HG03095 (cell line): Measurements from ENCODE around the gene SLC38A3.
"Not testable (repeated sequence)": the region's sequence is repeated elsewhere in the genome, so short reads cannot be mapped to it uniquely, and the experiment has no call there.

ENCODE experiments used
- ATAC-seq: cut with Tn5 transposase; IDR thresholded peaks from one replicate; pipeline ENCODE4 v1.9.1; 2021; ENCODE audit warnings: moderate library complexity; ENCODE audit not compliant: unreplicated experiment

SLC38A3 gene

DNA sequence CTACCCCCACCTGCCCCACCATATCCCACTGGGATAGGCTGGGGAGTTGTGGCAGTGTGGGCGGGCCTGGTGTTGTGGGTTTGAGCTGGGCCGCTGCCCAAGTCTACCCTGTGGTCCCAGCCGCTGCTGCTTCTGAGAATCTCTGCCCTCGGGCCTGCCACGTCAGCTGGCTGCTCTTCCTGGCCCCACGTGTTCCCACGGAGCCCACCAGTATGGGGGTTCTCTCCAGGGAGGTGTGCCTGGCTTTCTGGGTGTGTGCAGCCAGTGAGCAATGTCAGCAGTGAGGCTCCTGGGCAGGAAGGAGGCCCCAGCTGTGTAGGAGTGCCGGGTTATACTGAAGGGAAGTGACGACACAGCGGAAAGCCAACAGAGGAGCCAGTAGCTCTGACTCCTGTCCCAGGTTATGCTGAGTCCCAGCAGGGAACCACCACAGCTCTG lies 41.5 kb downstream of the SLC38A3 start:
- no peak for ATAC-seq

DNA sequence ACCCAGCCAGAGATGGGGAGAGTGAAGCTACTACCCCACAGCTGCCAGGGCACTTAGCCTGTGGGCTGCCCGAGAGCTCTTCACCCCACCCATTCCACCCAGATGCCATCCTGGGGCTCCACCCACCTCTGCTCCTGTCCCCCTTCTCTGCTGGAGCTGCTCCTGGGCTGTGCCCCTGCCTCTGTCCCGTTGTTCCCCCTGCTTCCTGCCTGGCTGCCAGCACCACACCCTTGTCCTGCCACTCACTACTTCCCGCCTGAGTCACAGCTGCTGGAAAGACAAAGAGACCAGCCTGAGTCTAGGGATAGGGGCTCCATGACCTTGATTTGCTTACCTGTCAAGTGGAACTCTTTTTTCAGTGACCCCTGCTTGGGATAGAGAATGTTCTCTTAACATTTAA lies 43.3 kb downstream of the SLC38A3 start:
- ATAC-seq: no peak

DNA sequence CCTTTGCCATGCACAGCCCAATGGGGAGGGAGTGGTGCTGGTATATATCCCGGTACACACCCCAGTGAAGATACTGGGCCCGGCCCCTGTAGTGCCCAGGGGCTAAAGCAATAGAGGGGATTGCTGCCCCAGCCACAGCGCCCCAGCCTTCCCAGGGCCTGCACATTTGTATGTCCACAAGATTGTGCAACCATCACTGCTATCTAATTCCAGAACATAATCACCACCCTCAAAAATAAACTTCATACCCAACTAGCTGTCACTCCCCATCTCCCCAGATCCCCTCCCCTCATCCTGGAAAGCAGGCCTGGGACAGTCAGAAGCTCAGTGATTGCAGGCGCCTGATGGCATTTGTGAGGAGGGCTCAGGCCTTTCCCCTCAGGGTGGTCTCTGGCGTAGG lies 44.4 kb downstream of the SLC38A3 start:
- no peak for ATAC-seq

DNA sequence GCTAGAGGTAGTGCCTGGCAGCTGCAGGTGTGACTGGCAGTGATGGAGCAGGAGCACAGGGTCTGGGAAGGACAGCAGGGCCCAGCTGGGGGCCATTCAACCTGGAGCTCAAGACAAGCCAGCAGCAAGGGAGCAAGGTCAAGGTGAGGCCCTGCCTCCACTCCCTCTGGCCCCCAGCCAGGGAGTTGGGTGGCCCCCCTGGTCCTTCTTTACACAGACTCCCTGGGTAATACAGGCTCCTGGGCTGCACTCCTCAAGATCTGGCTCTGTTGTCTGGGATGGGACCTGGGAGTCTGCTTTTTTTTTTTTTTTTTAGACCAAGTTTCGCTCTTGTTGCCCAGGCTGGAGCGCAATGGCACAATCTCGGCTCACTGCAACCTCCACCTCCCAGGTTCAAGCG lies 45.4 kb downstream of the SLC38A3 start:
- ATAC-seq: no peak

DNA sequence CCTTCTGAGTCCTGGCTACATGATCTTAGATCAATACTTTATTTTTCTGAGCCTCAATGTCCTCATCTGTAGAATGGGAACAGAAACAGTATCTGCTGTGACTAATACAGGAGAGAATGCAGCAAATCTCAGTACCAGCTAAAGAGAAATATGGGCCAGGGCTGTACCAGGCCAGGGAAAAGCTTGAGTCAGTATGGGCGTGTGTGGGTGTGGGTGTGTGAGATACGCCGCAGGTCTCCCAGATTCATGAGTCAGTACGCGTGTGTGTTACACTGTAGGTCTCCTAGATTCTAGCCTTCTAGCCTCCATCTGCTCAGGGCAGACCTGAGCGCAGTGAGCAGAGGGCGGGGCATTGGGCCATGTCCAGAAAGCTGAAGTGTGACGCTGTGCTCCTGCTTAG lies 46.1 kb downstream of the SLC38A3 start:
- ATAC-seq: no peak

DNA sequence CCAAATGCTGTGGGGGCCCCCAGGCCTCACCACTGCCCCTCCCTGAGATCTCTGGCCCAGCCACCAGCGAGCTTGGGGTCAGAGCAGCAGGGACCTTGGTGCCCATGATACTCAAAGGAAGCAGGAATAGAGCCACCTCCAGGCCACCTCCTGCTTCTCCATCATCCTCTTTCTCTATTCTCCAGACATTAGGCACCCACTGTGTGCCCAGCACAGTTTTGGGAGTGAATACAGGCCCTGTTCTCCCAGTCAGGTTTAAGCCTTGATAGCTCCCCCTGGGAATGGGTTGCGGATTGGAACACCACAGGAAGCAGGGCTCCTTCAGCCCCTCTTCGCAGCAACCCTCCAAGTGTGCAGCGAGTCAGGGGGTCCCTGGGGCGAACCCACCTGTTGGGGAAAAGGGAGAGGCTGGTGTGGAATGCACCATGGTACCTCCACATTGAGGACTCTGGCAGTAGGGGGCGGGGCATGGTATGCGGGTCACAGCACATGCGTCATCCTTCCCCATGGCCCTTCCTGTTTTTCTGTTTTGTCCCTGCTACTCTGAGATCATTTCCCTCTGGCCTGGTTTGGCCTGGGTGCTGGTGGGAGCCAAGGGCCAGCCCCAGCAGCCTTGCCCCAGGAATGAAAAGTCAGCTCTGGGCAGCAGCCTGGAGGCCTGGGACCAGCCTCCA lies 49.6 kb downstream of the SLC38A3 start:
- ATAC-seq: no peak

DNA sequence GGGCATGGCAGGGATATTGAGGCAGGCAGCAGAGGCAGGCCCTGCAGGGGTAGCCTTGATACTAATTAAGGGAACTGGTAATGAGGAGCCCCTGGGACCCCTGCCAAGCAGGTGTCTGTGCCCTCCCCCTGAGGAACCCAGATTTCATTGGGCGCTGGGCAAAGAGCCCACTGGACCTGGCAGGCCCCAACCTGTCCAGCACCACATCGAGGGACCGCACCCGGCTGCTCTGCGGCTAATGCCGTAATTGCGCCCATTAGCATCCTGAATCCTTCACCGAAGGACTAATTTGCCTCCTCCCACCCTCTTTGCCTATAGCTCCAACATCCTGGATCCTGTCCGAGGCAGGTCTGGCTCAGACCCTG lies 50.2 kb downstream of the SLC38A3 start:
- ATAC-seq: no peak

DNA sequence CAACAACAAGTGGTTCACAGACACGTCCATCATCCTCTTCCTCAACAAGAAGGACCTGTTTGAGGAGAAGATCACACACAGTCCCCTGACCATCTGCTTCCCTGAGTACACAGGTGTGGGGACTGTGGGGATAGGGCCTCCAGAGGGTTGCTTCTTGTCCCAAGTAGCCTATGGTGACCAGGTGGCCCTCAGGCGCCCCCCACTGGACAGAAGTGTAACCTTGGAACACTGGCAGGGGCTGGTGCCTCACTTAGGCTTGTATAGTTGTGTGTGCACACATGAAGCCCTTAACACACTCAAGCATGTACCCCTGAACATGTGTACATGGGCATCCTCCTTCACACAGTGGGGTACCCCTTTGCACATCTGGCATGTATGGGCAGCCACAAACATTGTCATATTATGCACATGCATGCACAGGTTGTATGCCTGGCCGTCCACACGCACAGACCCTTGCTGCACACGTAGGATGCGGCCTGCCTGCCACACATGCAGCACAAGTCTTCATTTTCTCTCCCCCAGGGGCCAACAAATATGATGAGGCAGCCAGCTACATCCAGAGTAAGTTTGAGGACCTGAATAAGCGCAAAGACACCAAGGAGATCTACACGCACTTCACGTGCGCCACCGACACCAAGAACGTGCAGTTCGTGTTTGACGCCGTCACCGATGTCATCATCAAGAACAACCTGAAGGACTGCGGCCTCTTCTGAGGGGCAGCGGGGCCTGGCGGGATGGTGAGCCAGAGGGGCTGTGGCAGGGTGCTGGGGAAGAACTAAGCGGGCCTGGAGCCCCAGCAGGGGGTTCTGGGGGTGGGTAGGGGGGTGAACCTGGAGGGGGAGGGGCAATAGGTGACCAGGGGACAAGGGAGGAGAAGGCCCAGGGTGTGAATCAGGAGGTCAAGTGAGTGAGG lies 52.2 kb downstream of the SLC38A3 start:
- ATAC-seq: no peak

DNA sequence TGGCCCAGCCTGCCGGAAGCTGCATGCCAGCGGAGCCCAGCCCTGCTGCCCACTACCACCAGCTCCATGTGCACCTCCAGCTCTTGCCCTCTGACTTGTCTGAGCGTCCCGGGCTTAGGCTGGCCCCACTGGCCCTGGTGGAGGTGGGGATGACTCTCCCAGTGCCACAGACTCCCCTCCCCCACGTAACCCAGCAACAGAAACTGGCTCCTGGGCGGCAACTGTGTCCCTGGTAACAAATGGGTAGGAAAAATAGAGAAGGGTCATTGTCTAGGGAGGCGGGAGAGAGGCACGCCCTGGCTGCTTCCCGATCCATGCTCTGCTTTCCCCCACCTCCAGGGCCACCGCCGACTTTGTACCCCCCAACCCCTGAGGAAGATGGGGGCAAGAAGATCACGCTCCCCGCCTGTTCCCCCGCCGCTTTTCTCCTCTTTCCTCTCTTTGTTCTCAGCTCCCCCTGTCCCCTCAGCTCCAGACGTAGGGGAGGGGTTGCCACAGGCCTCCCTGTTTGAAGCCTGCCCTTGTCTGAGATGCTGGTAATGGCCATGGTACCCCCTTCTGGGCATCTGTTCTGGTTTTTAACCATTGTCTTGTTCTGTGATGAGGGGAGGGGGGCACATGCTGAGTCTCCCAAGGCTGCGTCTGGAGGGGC lies 53.1 kb downstream of the SLC38A3 start:
- ATAC-seq: no peak

DNA sequence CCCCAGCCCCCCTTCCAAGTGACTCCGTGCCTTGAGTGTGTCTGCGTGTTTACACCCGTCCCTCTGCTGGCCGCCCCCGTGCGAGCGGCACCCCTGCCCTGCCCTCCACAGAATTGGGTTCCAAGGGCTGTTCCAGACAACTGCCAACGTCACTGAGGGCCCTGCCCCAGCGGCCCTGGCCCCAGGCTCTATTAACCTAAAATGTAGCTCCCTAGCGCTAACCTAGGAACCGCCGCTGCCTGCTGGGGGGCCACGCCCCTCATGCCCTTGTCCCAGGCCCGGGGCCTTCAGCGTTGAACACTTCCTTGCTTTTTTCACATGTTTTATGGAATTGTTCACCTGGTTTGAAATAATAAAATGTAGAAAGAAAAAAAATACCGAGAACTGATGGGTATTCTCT lies 53.9 kb downstream of the SLC38A3 start:
- ATAC-seq: no peak

DNA sequence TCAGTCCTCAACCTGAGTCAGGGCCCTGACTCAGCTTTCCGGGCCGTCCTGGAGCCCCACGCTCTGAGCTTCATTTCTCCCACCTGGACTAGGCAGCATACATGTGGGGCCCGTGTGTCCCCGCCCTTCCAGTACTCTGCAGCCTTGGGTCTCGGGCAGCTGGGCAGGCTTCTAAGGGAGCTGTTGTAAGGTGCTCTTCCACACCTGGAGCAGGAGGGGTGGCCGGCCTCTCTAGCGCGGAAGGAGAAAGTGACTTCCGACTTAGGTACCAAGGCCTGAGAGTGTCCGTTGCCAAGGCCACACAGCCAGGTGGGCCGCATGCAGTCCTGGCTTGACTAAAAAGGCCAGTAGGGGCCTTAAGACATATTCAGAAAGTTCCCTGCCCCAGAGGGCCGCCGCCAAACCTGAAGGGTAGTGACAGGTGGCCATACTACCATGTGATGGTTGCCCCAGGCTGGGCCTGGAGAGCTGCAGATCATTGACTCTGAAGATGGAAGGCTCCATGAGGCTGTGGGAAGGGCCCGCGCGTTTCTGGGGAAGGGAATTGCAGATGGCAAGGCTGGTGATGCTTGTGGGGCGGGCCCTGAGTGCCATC lies 54.5 kb downstream of the SLC38A3 start:
- peak; percentile 14 for ATAC-seq

DNA sequence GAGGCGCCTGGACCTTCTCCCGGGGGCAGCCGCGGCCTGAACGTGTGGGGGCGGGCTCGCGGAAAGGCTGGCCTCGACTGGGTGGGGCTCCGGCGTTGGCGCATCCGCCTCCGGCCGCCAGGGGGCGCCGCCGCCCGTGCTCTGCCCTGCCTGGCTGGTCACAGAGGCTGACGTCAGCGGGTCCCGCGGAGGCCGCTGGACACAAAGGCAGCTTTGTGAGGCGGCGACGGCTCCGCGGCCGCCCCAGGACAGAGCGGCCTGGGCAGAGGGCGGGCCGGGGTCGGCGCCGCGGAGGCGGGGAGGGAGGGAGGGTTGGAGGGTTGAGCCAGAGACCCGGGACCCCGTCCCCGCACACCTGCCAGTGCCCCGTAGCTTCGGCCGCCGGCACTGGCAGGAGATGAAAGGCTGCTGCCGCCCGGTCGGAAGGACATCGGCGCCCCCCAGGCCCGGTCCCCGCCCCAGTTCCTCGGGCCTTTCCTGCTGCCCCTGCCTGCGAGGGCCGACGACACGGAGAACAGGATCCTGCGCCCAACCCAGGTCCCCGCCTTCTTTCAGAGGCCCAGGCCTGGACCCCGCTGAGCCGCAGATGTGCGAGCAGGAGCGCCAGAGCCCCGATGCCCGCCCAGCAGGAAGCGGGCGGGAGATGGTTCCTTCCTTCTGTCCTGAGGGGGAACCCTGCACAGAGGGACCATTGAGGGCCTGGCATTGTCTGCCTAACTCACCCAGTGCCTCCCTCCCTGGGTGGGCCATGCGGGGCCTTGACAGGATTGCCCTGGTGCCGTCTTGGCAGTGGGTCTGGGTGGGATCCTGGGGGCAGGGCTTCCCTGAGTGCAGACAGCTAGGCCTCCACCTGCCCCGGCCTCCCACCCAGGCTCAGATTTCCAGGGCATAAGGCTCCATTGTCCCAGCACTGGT lies 55.2 kb downstream of the SLC38A3 start:
- peak; percentile 78 for ATAC-seq

DNA sequence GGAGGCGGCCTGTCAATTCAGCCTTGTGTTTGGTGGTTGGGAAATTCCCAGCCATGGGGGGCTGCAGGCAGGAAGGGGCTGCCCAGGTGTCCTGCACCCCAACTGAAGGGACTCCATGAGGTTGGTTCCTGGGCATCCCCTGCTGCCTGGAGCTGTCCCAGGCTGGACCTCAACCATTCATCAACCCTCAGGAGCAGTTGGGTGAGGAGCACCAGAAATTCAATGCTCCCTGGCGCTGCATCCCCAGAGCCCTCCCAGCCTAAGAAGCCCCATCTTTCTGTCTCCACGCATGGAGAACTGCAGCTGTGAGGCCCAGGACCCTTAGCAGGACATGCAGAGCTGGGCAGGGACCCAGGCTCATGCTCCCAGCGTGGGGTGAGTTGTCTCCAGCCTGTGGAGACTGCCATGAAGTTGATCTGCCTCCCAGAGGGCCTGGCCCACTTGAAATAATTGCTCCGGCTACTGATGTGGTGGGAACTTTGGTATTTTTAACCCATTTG lies 55.9 kb downstream of the SLC38A3 start:
- no peak for ATAC-seq

DNA sequence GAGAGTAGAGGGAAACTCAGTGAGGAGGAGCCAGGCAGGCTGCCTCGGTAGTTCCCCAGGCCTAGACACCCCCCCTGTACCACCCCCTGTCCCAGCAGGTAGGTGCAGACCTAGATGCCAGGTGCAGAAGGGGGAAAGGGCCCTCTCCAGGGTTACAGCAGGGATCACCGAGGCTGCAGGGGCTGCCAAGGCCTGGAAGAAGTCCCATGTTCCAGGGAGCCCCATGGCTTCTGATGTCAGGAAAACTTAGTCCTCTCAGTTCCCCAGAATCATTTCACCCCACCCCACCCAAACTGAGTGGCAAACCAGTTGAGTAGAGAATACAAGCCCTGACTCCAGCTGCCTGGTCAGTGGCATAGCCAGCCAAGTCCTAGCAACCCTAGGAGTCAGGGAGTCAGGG lies 56.4 kb downstream of the SLC38A3 start:
- no peak for ATAC-seq

DNA sequence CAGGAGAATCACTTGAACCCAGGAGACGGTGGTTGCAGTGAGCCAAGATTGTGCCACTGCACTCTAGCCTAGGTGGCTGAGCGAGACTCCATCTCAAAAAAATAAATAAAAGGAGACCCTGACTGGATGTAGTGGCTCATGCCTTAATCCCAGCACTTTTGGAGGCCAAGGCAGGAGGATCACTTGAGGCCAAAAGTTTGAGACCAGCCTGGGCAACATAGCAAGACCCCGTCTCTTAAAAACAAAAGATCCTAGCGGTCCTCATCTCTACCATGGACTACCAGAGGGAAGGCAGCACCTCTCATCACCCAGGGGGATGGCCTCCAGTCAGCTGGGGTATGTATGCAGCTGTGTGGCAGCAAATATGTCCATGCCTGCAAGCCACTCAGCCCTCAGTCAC lies 57.1 kb downstream of the SLC38A3 start:
- not testable (repeated sequence) for ATAC-seq

DNA sequence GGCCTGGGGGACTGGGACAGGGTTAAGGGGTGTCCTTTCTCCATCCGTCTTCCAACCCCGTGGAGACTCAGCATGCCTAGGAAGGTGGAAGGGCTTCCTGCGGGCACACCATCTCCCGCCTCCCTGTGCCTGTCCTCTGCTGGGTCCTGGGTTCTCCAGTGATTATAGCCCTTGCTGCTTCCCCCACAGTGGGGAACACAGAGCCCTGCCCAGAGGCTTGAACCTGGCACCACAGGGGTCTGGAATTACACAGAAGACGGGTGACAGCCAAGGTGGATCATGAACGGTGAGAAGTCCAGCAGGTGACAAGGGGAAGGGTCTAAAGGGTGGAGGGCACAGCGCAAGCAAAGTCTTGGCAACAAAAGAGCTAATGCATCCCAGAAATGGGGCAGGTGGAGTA lies 57.7 kb downstream of the SLC38A3 start:
- ATAC-seq: no peak

DNA sequence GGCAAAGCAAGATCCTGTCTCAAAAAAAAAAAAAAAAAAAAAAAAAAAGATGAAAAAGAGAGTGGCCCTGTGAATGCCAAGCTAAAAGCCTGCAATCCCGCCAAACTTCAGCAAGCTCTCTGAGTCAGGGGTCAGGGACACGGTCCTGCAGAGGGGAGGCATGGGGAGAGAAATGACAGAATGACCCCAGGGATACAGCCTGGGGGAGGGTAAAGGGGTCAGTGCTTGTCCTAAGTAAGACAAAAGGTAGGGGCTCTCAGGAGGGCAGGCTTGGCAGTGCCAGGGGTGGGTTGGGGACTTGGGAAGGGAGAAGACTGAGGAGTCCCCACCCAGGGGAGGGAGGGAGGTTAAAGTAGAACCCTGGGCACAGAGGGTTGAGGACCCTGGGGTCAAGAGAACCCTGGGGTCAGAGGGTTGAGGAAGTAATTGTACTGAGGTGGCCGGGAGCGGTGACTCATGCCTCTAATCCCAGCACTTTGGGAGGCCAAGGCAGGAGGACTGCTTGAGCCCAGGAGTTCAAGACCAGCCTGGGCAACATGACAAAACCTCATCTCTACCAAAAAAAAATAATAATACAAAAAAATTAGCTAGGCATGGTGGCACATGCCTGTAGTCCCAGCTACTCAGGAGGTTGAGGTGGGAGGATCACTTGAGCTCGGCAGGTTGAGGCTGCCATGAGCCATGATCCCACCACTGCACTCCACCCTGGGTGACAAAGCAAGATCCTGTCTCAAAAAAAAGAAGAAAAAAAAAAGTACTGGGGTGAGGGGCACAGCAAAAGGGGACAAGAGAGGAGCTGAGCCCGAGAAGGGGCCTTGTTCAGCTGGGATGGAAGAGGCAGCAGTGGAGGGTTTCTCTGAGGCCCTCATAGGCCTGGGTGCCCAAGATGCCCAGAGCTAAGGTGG lies 58.7 kb downstream of the SLC38A3 start:
- ATAC-seq: no peak

DNA sequence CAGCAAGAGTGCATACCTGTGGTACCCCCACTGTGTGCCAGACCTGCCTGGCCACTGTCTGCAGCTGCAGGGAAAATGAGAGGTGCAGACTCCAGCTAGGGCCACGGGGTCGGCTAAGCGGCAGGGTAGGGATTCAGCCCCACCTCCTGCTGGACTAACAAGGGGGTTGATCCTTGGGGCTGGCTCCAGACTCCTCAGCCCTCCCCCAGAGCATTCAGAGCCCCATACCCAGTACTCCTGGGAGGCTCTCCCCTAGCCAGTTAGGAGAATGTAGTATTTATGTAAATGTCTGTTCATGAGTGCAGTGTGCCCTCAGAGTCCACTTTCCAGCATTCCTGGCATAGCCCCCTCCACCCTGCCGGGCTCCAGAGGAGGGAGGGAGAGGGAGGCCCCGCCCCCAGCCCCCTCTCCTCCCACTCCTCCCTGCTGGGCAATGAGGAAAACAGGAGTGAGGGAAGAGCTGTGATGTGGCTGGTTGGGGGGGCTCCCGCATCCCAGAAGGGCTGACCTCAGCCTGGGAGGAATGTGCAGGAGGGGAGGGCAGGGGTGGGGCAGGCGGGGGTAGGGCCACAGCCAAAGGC lies 59.4 kb downstream of the SLC38A3 start:
- ATAC-seq: no peak

DNA sequence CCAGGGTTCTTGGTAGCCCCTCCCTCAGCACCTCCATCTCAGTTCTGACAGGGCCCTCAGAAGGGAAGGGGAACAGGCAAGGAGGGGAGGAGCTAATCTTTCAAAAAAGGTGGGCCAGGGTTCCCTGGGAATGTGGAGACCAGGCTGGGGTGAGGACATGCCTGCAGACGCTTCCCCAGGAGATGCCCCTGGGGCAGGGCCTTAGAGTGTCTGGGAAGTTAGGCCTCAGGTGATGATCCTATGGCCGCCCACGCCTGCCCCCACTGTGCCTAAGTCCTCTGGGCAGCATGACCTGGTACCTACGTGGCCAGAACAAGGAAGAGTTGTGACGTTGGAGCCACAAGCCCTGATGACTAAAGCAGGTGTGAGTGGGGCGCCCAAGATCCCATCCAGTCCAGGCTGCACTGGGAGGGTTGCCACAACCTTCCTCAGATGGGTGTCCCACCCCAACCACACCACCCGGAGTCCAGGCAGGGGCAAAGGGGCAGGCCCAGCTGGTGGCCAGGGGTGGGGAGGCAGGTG lies 60.0 kb downstream of the SLC38A3 start:
- ATAC-seq: no peak
